Stimulated activated CD8-positive, alpha-beta memory T cell treated with anti-CD3 and anti-CD28 coated beads, Interleukin-12 subunit alpha, Interleukin-12 subunit beta, amount 100 ng/mL, for 4 hours (primary cell): ENCODE data around the gene ATP1A4.

Source experiments
- DNase-seq: peaks from one replicate; pipeline ENCODE4 v3.0.0-alpha.2; 2020; ENCODE audit warnings: low read depth

Gene ATP1A4

GRCh38 chr1:160207118-160207650, 55.8 kb downstream of the ATP1A4 start:
- DNase-seq, result no peak

GRCh38 chr1:160207771-160208556, 56.6 kb downstream of the ATP1A4 start:
- no peak for DNase-seq

GRCh38 chr1:160208557-160209320, 57.3 kb downstream of the ATP1A4 start:
- no peak for DNase-seq

DNA sequence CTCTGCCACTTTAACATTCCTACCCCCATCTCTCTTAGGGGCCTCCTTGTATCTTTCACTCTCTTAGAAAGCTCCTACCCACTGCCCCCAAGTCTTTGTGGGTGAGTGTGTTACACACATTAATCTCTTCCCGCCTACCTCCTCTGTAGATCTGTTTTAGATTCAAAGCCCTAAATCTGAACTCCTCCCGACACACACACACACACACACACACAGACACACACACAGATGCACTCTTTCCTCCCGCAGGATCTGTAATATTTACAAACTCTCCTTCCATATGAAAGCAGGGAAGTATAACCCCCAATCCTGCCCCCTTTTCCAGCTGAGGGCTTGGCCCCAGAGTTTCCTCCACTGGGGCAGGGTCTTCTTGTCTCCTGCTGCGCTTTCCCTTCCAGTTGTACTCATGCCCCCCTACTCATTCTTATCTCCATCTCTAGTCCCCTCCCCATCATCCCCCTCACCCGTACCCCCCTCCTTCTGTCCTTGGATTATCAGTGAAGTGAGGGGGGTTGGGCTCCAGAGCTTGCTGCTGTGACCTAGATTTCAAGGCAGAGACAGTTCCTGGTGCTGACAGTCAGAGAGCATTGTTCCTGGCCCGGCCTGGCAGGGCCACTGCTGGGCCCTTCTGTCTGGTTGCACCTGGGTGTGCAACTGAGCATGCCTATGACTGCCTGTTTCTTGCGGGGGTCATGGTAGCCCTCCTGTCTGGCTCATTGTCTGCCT, 58.1 kb downstream of the ATP1A4 start:
- DNase-seq, result no peak

- no peak for DNase-seq
Measured at GRCh38 chr1:160210561-160210960, 59.2 kb downstream of the ATP1A4 start.

GRCh38 chr1:160211046-160211790, 59.8 kb downstream of the ATP1A4 start:
- DNase-seq, result no peak

DNA sequence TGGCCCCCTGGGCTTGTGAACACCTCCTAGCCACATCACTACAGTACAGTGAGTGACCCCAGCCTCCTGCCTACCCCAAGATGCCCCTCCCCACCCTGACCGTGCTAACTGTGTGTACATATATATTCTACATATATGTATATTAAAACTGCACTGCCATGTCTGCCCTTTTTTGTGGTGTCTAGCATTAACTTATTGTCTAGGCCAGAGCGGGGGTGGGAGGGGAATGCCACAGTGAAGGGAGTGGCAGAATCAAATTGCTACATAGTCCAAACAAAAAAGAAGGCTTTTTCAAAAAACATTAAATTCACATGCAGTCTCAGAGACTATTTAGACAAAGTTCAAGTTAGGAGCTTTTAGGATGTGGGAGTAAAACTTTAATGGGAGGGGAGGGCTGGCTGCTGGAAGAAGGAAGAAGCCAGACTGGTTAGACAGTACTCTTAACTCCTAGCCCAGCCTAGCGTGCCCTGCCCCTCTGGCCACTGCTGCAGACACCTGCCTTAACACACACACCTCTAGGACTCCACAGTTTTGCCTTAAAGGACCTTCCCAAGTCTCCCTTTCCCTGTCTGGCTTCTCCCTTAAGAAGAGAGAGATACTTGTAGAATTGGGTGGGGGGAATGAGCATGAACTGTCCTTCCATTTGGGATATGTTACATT, 63.2 kb downstream of the ATP1A4 start:
- DNase-seq, result no peak

DNA sequence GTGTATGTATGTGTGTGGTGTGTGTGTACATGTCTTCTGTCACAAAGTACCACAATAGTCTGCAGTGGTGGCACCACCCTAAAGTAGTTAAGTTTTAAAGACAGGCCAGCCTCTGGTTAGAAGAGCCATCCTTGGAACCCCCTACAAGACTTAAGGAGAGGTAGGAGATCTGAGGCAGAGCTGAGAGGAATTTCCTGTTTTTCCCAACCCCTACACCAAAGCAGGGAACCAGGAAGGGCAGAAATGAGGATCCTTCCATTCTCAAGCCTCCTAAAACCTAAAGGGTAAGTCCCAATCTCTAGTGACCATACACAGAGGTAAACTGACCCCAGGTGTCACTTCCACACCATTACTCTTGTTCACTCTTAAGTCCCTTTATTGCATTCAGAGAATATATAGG, 64.9 kb downstream of the ATP1A4 start:
- no peak for DNase-seq

DNA sequence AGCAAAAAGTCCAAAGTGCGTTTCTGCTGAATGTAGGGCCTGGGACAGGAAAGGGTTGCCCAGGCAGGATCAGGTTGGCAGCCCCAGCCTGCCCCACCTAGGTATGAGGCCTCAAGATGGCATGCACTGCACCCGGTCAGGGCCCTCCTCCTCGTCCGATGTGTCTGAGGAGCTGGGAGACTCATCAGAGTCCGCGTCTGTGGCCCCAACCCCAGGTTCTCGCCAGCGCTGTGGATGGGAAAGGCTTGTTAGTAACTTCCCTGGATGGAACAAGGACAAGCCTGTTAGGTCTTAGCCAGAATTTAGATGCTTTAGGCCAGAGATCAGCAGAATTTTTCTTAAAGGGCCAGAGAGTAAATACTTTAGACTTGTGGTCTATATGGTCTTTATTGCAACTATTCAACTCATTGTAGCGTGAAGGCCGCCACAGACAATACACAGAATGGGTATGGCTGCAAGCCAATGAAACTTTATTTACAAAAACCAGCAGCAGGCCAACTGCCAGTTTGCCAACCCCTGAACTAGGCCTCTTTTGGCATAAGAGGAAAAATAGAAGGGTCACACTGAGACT, 66.2 kb downstream of the ATP1A4 start:
- DNase-seq, result no peak

- DNase-seq, result no peak
Measured at GRCh38 chr1:160219062-160219929, 67.9 kb downstream of the ATP1A4 start.

DNA sequence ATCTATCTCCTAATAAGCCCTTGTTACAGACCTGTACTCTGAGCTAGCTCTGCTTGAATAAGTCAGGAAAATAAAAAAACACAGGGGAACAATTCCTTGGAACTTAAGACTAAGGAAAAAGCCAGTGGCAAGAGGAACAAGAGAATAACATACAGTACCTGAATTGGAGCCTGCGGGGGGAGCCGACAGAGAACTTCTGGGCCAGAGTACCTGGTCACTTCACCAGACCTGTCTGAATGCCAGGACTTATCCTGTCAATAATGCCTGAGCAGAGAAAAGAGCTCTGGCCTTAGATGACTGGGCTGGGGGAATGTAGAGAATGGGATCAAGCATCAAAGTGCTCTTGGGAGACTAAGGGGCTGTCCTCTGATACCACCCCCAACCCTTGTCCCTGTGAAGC, 68.9 kb downstream of the ATP1A4 start:
- DNase-seq, result no peak

DNA sequence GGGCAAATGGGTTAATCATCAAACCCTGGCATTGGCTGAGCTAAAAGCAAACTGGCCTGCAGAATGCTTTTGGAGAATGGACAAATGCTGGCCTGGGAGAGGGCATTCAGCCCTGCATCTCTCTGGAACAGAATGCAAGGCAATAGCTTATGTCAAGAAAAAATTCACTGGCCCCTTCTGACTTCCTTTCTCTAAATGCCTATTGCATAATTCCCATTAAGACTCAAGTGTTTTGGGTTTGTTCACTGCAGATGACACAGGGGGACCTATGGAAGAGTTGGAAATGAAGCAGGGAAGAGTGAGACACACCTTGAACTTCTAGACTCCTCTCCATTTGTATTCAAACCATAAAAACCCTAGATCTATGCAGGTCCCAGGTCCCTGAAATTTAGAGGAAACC, 69.7 kb downstream of the ATP1A4 start:
- no peak for DNase-seq

GRCh38 chr1:160222546-160222945, 71.1 kb downstream of the ATP1A4 start:
- DNase-seq, result no peak

GRCh38 chr1:160224606-160225005, 73.2 kb downstream of the ATP1A4 start:
- DNase-seq, result no peak

- DNase-seq, result no peak
Measured at GRCh38 chr1:160225345-160225744, 73.9 kb downstream of the ATP1A4 start.

GRCh38 chr1:160226623-160227022, 75.2 kb downstream of the ATP1A4 start:
- DNase-seq, result no peak

GRCh38 chr1:160227034-160227433, 75.6 kb downstream of the ATP1A4 start:
- no peak for DNase-seq

GRCh38 chr1:160227561-160227960, 76.2 kb downstream of the ATP1A4 start:
- no peak for DNase-seq

DNA sequence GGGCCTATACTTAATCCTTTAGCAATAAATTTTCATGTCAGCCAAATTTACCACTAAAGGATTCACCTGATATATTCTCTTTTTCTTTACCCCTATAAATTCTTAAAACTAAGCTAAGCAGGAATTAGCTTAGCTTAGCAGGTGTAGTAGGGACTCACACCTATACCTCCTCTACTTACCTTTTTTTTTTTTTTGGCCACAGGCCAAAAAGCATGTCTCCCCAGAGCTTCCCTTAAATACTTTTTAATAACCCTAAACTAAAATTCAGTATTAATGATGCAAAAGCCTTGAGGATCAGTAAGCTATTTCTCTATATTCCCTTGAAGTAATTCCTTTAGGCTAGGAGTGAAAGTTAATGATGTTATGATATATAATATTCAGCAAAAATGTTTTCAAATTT, 77.0 kb downstream of the ATP1A4 start:
- no peak for DNase-seq

DNA sequence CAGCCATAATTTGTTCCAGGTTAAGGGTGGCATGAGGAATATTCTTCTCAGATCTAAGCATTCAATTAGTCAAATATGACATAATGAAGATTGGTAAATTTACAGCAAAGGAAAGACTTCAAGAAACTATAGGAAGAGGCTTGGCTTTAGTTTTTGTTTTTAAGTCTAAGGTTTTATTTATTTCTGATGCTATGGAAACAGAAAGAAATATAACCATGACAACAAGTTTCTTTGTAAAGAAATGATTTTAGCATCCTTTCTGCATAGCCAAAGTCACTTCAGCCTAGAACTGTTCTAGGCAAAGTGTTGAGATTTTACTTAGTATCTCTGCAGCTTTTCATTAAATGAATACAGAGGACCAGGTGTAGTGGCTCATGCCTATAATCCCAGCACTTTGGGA, 81.5 kb downstream of the ATP1A4 start:
- no peak for DNase-seq
